ENCODE results near the gene MAP1S.

DNA sequence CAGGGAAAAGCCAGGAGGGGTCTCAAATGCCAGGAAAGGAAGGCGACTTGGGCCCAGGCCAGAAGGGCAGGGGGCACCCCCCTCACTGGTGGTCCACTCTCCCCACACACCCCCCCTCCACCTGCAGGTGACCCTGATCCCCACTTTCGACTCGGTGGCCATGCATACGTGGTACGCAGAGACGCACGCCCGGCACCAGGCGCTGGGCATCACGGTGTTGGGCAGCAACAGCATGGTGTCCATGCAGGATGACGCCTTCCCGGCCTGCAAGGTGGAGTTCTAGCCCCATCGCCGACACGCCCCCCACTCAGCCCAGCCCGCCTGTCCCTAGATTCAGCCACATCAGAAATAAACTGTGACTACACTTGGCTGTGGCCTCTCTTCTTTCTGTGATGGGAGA, 14.9 kb downstream of the MAP1S start:
- TF ChIP-seq, protein P1, sequence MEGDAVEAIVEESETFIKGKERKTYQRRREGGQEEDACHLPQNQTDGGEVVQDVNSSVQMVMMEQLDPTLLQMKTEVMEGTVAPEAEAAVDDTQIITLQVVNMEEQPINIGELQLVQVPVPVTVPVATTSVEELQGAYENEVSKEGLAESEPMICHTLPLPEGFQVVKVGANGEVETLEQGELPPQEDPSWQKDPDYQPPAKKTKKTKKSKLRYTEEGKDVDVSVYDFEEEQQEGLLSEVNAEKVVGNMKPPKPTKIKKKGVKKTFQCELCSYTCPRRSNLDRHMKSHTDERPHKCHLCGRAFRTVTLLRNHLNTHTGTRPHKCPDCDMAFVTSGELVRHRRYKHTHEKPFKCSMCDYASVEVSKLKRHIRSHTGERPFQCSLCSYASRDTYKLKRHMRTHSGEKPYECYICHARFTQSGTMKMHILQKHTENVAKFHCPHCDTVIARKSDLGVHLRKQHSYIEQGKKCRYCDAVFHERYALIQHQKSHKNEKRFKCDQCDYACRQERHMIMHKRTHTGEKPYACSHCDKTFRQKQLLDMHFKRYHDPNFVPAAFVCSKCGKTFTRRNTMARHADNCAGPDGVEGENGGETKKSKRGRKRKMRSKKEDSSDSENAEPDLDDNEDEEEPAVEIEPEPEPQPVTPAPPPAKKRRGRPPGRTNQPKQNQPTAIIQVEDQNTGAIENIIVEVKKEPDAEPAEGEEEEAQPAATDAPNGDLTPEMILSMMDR (IDR thresholded peaks at IDR 0.05), result no peak
- TF ChIP-seq EZH2 (IDR thresholded peaks at IDR 0.05) (no peak), EZH2phosphoT487 (IDR thresholded peaks at IDR 0.05) (no peak)
